ENCODE results near the gene FMN1.

FMN1 gene

GRCh38 chr15:33045066-33045810 lies 149.3 kb downstream of the FMN1 start:
- no peak for DNase-seq

- no peak for DNase-seq
Measured at GRCh38 chr15:33044598-33044997, 149.9 kb downstream of the FMN1 start.

GRCh38 chr15:33043636-33044035 lies 150.9 kb downstream of the FMN1 start:
- DNase-seq, result no peak

- no peak for DNase-seq
Measured at GRCh38 chr15:33040496-33040895, 154.0 kb downstream of the FMN1 start.

GRCh38 chr15:33034588-33034987 lies 159.9 kb downstream of the FMN1 start:
- DNase-seq, result no peak

GRCh38 chr15:33032053-33032452 lies 162.5 kb downstream of the FMN1 start:
- DNase-seq, result no peak

GRCh38 chr15:33031324-33031821 lies 163.1 kb downstream of the FMN1 start:
- no peak for DNase-seq

- no peak for DNase-seq
Measured at GRCh38 chr15:33030315-33030714, 164.2 kb downstream of the FMN1 start.

- no peak for DNase-seq
Measured at GRCh38 chr15:33029109-33029652, 165.3 kb downstream of the FMN1 start.

GRCh38 chr15:33028495-33028894 lies 166.0 kb downstream of the FMN1 start:
- DNase-seq, result no peak

- DNase-seq, result no peak
Measured at GRCh38 chr15:33027306-33028035, 167.0 kb downstream of the FMN1 start.

GRCh38 chr15:33026614-33027013 lies 167.9 kb downstream of the FMN1 start:
- DNase-seq, result no peak

- no peak for DNase-seq
Measured at GRCh38 chr15:33022629-33023028, 171.9 kb downstream of the FMN1 start.

- DNase-seq, result no peak
Measured at GRCh38 chr15:33021806-33022389, 172.6 kb downstream of the FMN1 start.

GRCh38 chr15:33019354-33019981 lies 175.0 kb downstream of the FMN1 start:
- DNase-seq, result no peak

GRCh38 chr15:33016405-33017024 lies 178.0 kb downstream of the FMN1 start:
- DNase-seq, result no peak

GRCh38 chr15:33014586-33014985 lies 179.9 kb downstream of the FMN1 start:
- DNase-seq, result no peak

- no peak for DNase-seq
Measured at GRCh38 chr15:33013827-33014445, 180.6 kb downstream of the FMN1 start.

- DNase-seq, result no peak
Measured at GRCh38 chr15:33011976-33012375, 182.5 kb downstream of the FMN1 start.

- no peak for DNase-seq
Measured at GRCh38 chr15:33009603-33010002, 184.9 kb downstream of the FMN1 start.

- DNase-seq, result no peak
Measured at GRCh38 chr15:33009026-33009425, 185.5 kb downstream of the FMN1 start.

Measured in activated CD4-positive, CD25-positive, alpha-beta regulatory T cell (primary cell).